ENCODE measurements around the gene GLYAT.

Gene GLYAT

GRCh38 chr11:58726737-58727414 lies 4.9 kb downstream of the GLYAT start:
- Histone ChIP-seq H2AFZ (ENCODE audit: low read depth, low read length) (0 out of 2 replicates have a peak overlapping the region, but pooled peaks have one; percentile 35), H3K4me1 (ENCODE audit: low read length) (peaks cover 11% of the 10 kb centered on the region), H3K4me2 (ENCODE audit: low read length) (no peak overlapping the region), H4K20me1 (ENCODE audit: insufficient read depth, low read length) (no peaks in the 10 kb centered on the region), H3K9me3 (ENCODE audit: insufficient read depth, low read length) (no peaks in the 10 kb centered on the region), H3K9ac (ENCODE audit: low read length) (no peak overlapping the region), H3K27ac (ENCODE audit: low read length) (no peak overlapping the region), H3K27me3 (ENCODE audit: low read depth, low read length) (no peaks in the 10 kb centered on the region), H3K36me3 (replicated peaks; ENCODE audit: low read depth, low read length) (no peaks in the 10 kb centered on the region), H3K79me2 (ENCODE audit: low read length) (no peaks in the 10 kb centered on the region), H3K4me3 (ENCODE audit: low read length) (no peak overlapping the region)
- TF ChIP-seq EZH2phosphoT487 (IDR thresholded peaks at IDR 0.05; ENCODE audit: low read depth) = no peak
- TF ChIP-seq, protein P1, sequence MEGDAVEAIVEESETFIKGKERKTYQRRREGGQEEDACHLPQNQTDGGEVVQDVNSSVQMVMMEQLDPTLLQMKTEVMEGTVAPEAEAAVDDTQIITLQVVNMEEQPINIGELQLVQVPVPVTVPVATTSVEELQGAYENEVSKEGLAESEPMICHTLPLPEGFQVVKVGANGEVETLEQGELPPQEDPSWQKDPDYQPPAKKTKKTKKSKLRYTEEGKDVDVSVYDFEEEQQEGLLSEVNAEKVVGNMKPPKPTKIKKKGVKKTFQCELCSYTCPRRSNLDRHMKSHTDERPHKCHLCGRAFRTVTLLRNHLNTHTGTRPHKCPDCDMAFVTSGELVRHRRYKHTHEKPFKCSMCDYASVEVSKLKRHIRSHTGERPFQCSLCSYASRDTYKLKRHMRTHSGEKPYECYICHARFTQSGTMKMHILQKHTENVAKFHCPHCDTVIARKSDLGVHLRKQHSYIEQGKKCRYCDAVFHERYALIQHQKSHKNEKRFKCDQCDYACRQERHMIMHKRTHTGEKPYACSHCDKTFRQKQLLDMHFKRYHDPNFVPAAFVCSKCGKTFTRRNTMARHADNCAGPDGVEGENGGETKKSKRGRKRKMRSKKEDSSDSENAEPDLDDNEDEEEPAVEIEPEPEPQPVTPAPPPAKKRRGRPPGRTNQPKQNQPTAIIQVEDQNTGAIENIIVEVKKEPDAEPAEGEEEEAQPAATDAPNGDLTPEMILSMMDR (IDR thresholded peaks at IDR 0.05; ENCODE audit: low read depth, low read length) = no peak

GRCh38 chr11:58719406-58720117 lies 12.2 kb downstream of the GLYAT start:
- Histone ChIP-seq H3K36me3 (replicated peaks; ENCODE audit: low read depth, low read length) (no peaks in the 10 kb centered on the region), H3K4me3 (ENCODE audit: low read length) (no peak overlapping the region), H3K79me2 (ENCODE audit: low read length) (no peaks in the 10 kb centered on the region), H3K9ac (ENCODE audit: low read length) (no peak overlapping the region), H3K4me1 (ENCODE audit: low read length) (no peaks in the 10 kb centered on the region), H3K27ac (ENCODE audit: low read length) (no peak overlapping the region), H3K9me3 (ENCODE audit: insufficient read depth, low read length) (0 out of 2 replicates have a peak, but pooled peaks cover 4% of the 10 kb centered on the region), H2AFZ (ENCODE audit: low read depth, low read length) (no peak overlapping the region), H3K4me2 (ENCODE audit: low read length) (no peak overlapping the region), H3K27me3 (ENCODE audit: low read depth, low read length) (no peaks in the 10 kb centered on the region), H4K20me1 (ENCODE audit: insufficient read depth, low read length) (no peaks in the 10 kb centered on the region)
- no peak for TF ChIP-seq EZH2phosphoT487 (IDR thresholded peaks at IDR 0.05; ENCODE audit: low read depth)
- TF ChIP-seq, protein P1 (IDR thresholded peaks at IDR 0.05; ENCODE audit: low read depth, low read length) = no peak

DNA sequence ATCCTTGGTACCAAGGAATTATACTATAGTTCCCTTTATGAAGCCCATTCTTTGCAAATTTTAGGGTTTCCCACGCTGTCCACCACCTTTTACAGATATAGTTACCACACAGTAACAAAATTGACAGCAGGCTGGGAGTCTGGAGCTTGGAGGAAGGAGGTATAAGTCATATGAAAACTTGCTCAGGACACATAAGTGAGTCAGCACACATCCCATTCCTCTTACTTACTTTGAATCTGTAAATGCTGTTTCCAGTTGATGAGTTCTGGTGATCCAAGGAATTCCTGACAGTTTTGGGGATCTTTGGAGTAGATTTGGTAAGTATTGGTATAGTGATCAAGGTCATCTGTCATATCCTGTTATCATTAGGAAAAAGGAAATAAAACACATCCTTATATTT lies 19.2 kb downstream of the GLYAT start:
- Histone ChIP-seq H3K79me2 (ENCODE audit: low read length) (no peaks in the 10 kb centered on the region), H3K9me3 (ENCODE audit: insufficient read depth, low read length) (no peaks in the 10 kb centered on the region)
- TF ChIP-seq, protein P1 (IDR thresholded peaks at IDR 0.05; ENCODE audit: low read depth, low read length) = no peak
- no peak for TF ChIP-seq EZH2phosphoT487 (IDR thresholded peaks at IDR 0.05; ENCODE audit: low read depth)

DNA sequence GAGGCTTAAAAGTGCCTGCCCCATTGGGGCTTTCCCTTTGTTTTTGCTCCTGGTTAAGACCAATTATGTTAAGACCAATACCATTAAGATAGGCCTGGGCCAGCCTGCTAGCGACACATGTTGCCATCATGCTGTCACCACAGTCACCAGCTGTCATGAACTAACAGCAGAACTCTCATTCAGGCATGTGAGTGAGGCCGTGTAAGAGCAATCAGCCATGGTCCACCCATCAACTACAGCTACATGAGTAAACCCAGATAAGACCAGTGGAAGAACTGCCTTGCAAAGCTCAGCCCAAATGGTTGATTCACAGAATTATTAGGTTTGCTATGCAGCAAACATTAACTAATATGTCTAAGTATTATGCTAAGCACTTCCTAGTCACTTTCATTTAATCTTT lies 19.9 kb downstream of the GLYAT start:
- TF ChIP-seq EZH2phosphoT487 (IDR thresholded peaks at IDR 0.05; ENCODE audit: low read depth) = no peak
- TF ChIP-seq, protein P1 (IDR thresholded peaks at IDR 0.05; ENCODE audit: low read depth, low read length) = no peak
- no peaks in the 10 kb centered on the region for H3K9me3 ChIP-seq (ENCODE audit: insufficient read depth, low read length)
- no peaks in the 10 kb centered on the region for H4K20me1 ChIP-seq (ENCODE audit: insufficient read depth, low read length)

More for the DNA sequence above, 19.2 kb downstream of the GLYAT start:
- H3K4me3 ChIP-seq (ENCODE audit: low read length) = no peak overlapping the region
- no peaks in the 10 kb centered on the region for H4K20me1 ChIP-seq (ENCODE audit: insufficient read depth, low read length)
- H3K27me3 ChIP-seq (ENCODE audit: low read depth, low read length) = no peaks in the 10 kb centered on the region
- no peak overlapping the region for H3K4me2 ChIP-seq (ENCODE audit: low read length)
- H2AFZ ChIP-seq (ENCODE audit: low read depth, low read length) = no peak overlapping the region
- H3K9ac ChIP-seq (ENCODE audit: low read length) = no peak overlapping the region
- H3K27ac ChIP-seq (ENCODE audit: low read length) = no peak overlapping the region
- no peaks in the 10 kb centered on the region for H3K4me1 ChIP-seq (ENCODE audit: low read length)
- H3K36me3 ChIP-seq (replicated peaks; ENCODE audit: low read depth, low read length) = no peaks in the 10 kb centered on the region

More for the DNA sequence above, 19.9 kb downstream of the GLYAT start:
- no peak overlapping the region for H3K4me2 ChIP-seq (ENCODE audit: low read length)
- H3K79me2 ChIP-seq (ENCODE audit: low read length) = no peaks in the 10 kb centered on the region
- H3K27me3 ChIP-seq (ENCODE audit: low read depth, low read length) = no peaks in the 10 kb centered on the region
- no peak overlapping the region for H3K9ac ChIP-seq (ENCODE audit: low read length)
- H3K27ac ChIP-seq (ENCODE audit: low read length) = no peak overlapping the region
- H3K4me3 ChIP-seq (ENCODE audit: low read length) = no peak overlapping the region
- H3K4me1 ChIP-seq (ENCODE audit: low read length) = no peaks in the 10 kb centered on the region
- no peak overlapping the region for H2AFZ ChIP-seq (ENCODE audit: low read depth, low read length)
- H3K36me3 ChIP-seq (replicated peaks; ENCODE audit: low read depth, low read length) = no peaks in the 10 kb centered on the region
